Smooth muscle cell (in vitro differentiated cells): ENCODE results near the gene TRPM4. TPM values are rescaled to one million over a fixed set of nuclear protein-coding genes. Genes with fewer than 3 reads are reported as not detected.

Source experiments
- DNase-seq: peaks from one replicate; lab custom pipeline; 2025; ENCODE audit not compliant: unreplicated experiment; lab: John Stamatoyannopoulos, UW
- H2AFZ ChIP-seq: fragments of 200-600 bp; sonication (generic); 2 replicates; pipeline ENCODE4 v1.6.0; 2016; ENCODE audit warnings: antibody characterized with exemption, low read depth, mild to moderate bottlenecking
- H3F3A ChIP-seq: fragments of 200-600 bp; sonication (generic); 2 replicates; pipeline ENCODE4 v1.6.0; 2017; ENCODE audit warnings: antibody characterized with exemption, low read depth
- H3K27ac ChIP-seq: fragments of 200-600 bp; sonication (generic); 2 replicates; pipeline ENCODE4 v1.5.1; 2016; ENCODE audit warnings: low read depth, mild to moderate bottlenecking
- H3K27me3 ChIP-seq: fragments of 200-600 bp; sonication (generic); 2 replicates; pipeline ENCODE4 v1.6.1; 2016; ENCODE audit warnings: low read depth, mild to moderate bottlenecking
- H3K36me3 ChIP-seq: fragments of 200-600 bp; sonication (generic); 2 replicates; pipeline ENCODE4 v1.5.1; 2016; ENCODE audit warnings: low read depth
- H3K4me1 ChIP-seq: fragments of 200-600 bp; sonication (generic); 2 replicates; pipeline ENCODE4 v1.5.1; 2016; ENCODE audit warnings: low read depth
- H3K4me2 ChIP-seq: fragments of 200-600 bp; sonication (generic); 2 replicates; pipeline ENCODE4 v1.6.0; 2016; ENCODE audit warnings: mild to moderate bottlenecking
- H3K4me3 ChIP-seq: fragments of 200-600 bp; sonication (generic); 2 replicates; pipeline ENCODE4 v1.5.1; 2016; ENCODE audit warnings: mild to moderate bottlenecking
- H3K79me2 ChIP-seq: fragments of 200-600 bp; sonication (generic); 2 replicates; pipeline ENCODE4 v1.6.0; 2016; ENCODE audit warnings: low read depth, mild to moderate bottlenecking
- H3K9ac ChIP-seq: fragments of 200-600 bp; sonication (generic); 2 replicates; pipeline ENCODE4 v1.6.0; 2016; ENCODE audit warnings: low read depth
- H3K9me3 ChIP-seq: fragments of 200-600 bp; sonication (generic); replicated peaks from 2 replicates; pipeline ENCODE4 v1.5.1; 2016; ENCODE audit warnings: low read depth
- H4K20me1 ChIP-seq: fragments of 200-600 bp; sonication (generic); 2 replicates; pipeline ENCODE4 v1.6.0; 2016; ENCODE audit warnings: low read depth
- WGBS: methylation state at CpG from one replicate; pipeline ENCODE4 v1.1.7; 2016; ENCODE audit warnings: low lambda C conversion rate; 5-methylcytosine and 5-hydroxymethylcytosine counted together
- polyA plus RNA-seq: library from polyadenylated mRNA; unstranded; fragments of >200 nt; fragmentation: Nextera tagmentation; extraction: Ambion mirVana; gene quantifications from 2 replicates; pipeline ENCODE4 v1.2.1, GENCODE V29; 2016
- total RNA-seq: library from RNA; depleted of rRNA; stranded (reverse); fragments of >200 nt; gene quantifications from 2 replicates; pipeline ENCODE4 v1.2.3, GENCODE V29; 2014
- TF ChIP-seq, protein P1 (sequence below): fragments of 200-600 bp; sonication (generic); IDR thresholded peaks from 2 replicates; pipeline ENCODE4 v1.5.1; 2017; ENCODE audit warnings: borderline replicate concordance, mild to moderate bottlenecking, antibody characterized with exemption; ENCODE audit not compliant: insufficient read depth, poor library complexity, severe bottlenecking

Gene TRPM4
- total and polyA plus RNA-seq, 2 experiments from 2014 or later = 27.7 to 32.1 TPM

DNA sequence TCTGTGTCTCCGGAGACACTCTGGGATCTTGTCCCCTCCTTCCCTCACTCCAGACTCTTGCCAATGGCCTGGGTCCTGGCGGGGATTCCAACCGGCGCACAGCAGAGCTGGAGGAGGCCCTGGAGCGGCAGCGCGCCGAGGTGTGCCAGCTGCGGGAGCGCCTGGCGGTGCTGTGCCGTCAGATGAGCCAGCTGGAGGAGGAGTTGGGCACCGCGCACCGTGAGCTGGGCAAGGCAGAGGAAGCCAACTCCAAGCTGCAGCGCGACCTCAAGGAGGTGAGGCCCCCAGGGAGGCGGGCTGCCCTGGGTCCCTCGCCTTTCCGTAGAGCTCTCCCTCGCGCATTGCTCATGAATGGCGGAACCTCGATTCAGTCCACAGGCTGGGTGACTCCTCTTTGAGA, 27.3 kb upstream of the TRPM4 start:
- Histone ChIP-seq H3K9ac (no peak overlapping the region), H3F3A (no peaks in the 10 kb centered on the region), H3K36me3 (no peaks in the 10 kb centered on the region), H3K79me2 (no peaks in the 10 kb centered on the region), H2AFZ (no peak overlapping the region), H3K27ac (no peak overlapping the region), H4K20me1 (no peaks in the 10 kb centered on the region), H3K4me2 (no peak overlapping the region), H3K4me3 (no peak overlapping the region), H3K27me3 (no peaks in the 10 kb centered on the region), H3K4me1 (no peaks in the 10 kb centered on the region), H3K9me3 (no peaks in the 10 kb centered on the region)
- TF ChIP-seq, protein P1, sequence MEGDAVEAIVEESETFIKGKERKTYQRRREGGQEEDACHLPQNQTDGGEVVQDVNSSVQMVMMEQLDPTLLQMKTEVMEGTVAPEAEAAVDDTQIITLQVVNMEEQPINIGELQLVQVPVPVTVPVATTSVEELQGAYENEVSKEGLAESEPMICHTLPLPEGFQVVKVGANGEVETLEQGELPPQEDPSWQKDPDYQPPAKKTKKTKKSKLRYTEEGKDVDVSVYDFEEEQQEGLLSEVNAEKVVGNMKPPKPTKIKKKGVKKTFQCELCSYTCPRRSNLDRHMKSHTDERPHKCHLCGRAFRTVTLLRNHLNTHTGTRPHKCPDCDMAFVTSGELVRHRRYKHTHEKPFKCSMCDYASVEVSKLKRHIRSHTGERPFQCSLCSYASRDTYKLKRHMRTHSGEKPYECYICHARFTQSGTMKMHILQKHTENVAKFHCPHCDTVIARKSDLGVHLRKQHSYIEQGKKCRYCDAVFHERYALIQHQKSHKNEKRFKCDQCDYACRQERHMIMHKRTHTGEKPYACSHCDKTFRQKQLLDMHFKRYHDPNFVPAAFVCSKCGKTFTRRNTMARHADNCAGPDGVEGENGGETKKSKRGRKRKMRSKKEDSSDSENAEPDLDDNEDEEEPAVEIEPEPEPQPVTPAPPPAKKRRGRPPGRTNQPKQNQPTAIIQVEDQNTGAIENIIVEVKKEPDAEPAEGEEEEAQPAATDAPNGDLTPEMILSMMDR = no peak
- DNase-seq = no peak
- 93% methylated on average over 24 of the region's 24 CpGs for WGBS

DNA sequence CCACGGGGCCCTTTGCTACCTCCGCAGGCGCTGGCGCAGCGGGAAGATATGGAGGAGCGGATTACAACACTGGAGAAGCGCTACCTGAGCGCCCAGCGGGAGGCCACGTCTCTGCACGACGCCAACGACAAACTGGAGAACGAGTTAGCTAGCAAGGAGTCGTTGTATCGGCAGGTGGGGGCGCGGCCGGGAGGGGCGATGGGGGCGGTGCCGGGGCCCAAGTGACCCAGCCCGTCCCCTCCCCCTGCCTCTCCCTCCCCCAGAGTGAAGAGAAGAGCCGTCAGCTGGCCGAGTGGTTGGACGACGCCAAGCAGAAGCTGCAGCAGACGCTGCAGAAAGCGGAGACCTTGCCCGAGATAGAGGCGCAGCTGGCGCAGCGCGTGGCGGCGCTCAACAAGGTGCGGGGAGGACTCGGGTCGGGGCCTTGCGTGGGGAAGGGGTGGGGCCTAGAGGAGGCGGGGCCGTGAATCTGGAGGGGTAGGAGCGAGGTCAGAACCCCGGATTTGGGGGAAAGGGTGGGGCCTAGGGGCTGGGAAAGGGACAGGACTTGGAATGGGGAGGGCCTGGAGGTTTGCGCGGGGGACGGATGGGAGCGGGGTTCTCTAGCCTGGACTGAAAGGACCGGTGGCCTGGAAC, 24.5 kb upstream of the TRPM4 start:
- TF ChIP-seq, protein P1 = no peak
- no peak overlapping the region for H3K4me3 ChIP-seq
- WGBS = 55% methylated on average over 15 of the region's 49 CpGs

DNA sequence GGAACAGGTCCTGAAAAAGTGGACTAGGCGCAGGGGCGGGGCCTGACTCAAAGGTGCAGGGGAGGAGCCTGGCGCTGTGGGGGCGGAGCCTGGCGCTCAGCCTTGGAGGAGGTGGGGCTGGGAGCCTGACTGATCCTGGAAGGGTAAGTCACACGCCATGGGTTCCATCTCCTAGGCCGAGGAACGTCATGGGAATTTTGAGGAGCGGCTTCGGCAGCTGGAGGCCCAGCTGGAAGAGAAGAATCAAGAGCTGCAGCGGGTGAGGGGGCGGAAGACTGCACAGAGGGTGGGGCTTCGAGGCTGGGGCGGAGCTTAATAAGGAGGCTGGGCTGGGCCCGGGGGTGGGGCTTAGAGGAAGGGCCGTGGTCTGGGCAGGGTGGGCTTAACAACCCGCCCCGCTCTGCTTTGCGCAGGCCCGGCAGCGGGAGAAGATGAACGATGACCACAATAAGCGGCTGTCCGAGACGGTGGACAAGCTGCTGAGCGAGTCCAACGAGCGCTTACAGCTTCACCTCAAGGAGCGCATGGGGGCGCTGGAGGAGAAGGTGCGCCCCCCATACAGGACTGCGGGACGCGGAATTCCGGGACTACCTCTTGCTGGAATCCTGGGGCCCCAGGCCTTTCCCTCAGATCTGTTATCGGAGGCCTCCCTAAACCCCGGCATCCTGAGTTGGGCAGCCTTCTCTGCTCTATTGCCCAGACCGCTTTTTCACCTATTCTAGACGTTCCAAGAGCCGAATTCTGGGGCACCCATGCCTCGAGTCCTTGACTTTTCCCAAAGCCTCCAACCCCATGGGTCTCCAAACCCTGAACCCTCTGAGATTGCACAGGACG, 23.8 kb upstream of the TRPM4 start:
- Histone ChIP-seq H3K9me3 (no peaks in the 10 kb centered on the region), H3K36me3 (no peaks in the 10 kb centered on the region), H4K20me1 (no peaks in the 10 kb centered on the region), H3K27ac (no peak overlapping the region), H3K4me3 (no peak overlapping the region), H3F3A (no peaks in the 10 kb centered on the region), H2AFZ (no peak overlapping the region), H3K4me1 (no peaks in the 10 kb centered on the region), H3K4me2 (no peak overlapping the region), H3K9ac (no peak overlapping the region), H3K27me3 (no peaks in the 10 kb centered on the region), H3K79me2 (no peaks in the 10 kb centered on the region)
- 91% methylated on average over 32 of the region's 42 CpGs for WGBS
- TF ChIP-seq, protein P1 = no peak
- no peak for DNase-seq

More for the DNA sequence above, 24.5 kb upstream of the TRPM4 start:
- no peak overlapping the region for H2AFZ ChIP-seq
- no peaks in the 10 kb centered on the region for H3K27me3 ChIP-seq
- H3K4me1 ChIP-seq = no peaks in the 10 kb centered on the region
- H4K20me1 ChIP-seq = no peaks in the 10 kb centered on the region
- no peaks in the 10 kb centered on the region for H3K9me3 ChIP-seq
- DNase-seq = no peak
- no peak overlapping the region for H3K27ac ChIP-seq
- H3K79me2 ChIP-seq = no peaks in the 10 kb centered on the region
- H3F3A ChIP-seq = no peaks in the 10 kb centered on the region
- peak overlapping the region; percentile 36 for H3K4me2 ChIP-seq
- H3K9ac ChIP-seq = no peak overlapping the region
- H3K36me3 ChIP-seq = no peaks in the 10 kb centered on the region
